NOMO-1 (cell line): Measurements from ENCODE around the gene FAM185A.
A peak's percentile ranks its signal among the peaks of the same experiment; 100 is the strongest.
"Not testable (repeated sequence)": the region's sequence is repeated elsewhere in the genome, so short reads cannot be mapped to it uniquely, and the experiment has no call there.

ENCODE experiments used
- DNase-seq, 2 experiments: peaks; one replicate each; lab custom pipeline; 2025; ENCODE audit not compliant: unreplicated experiment in 2 of 2; lab: John Stamatoyannopoulos, UW

The FAM185A gene

GRCh38 chr7:102828286-102828685 is 79.5 kb downstream of the FAM185A start:
- no peak for DNase-seq

- no peak for DNase-seq
Observed at GRCh38 chr7:102829075-102829474, 80.3 kb downstream of the FAM185A start.

GRCh38 chr7:102830197-102830596 is 81.4 kb downstream of the FAM185A start:
- no peak for DNase-seq

GRCh38 chr7:102832674-102833073 is 83.9 kb downstream of the FAM185A start:
- no peak for DNase-seq

GRCh38 chr7:102833343-102833742 is 84.5 kb downstream of the FAM185A start:
- no peak for DNase-seq

- no peak for DNase-seq
Observed at GRCh38 chr7:102834466-102834865, 85.7 kb downstream of the FAM185A start.

GRCh38 chr7:102834999-102835398 is 86.2 kb downstream of the FAM185A start:
- no peak for DNase-seq

- no peak for DNase-seq
Observed at GRCh38 chr7:102836191-102836919, 87.6 kb downstream of the FAM185A start.

GRCh38 chr7:102836977-102837376 is 88.2 kb downstream of the FAM185A start:
- DNase-seq = no peak

GRCh38 chr7:102837802-102838201 is 89.0 kb downstream of the FAM185A start:
- no peak for DNase-seq

- DNase-seq = not testable (repeated sequence)
Observed at GRCh38 chr7:102838572-102839101, 89.8 kb downstream of the FAM185A start.

- no peak for DNase-seq
Observed at GRCh38 chr7:102840404-102840803, 91.6 kb downstream of the FAM185A start.

GRCh38 chr7:102841290-102841689 is 92.5 kb downstream of the FAM185A start:
- DNase-seq = no peak

GRCh38 chr7:102842284-102842683 is 93.5 kb downstream of the FAM185A start:
- no peak for DNase-seq

- peak; percentile 8 to 25 for DNase-seq
Observed at GRCh38 chr7:102843850-102844249, 95.1 kb downstream of the FAM185A start.

GRCh38 chr7:102845346-102845745 is 96.5 kb downstream of the FAM185A start:
- DNase-seq = no peak

- no peak for DNase-seq
Observed at GRCh38 chr7:102849079-102849478, 100.3 kb downstream of the FAM185A start.

- DNase-seq = no peak
Observed at GRCh38 chr7:102849538-102849937, 100.7 kb downstream of the FAM185A start.

- no peak for DNase-seq
Observed at GRCh38 chr7:102856036-102856435, 107.2 kb downstream of the FAM185A start.
